ENCODE results near the gene SLAMF1. TPM values are rescaled to one million over a fixed set of nuclear protein-coding genes. Genes with fewer than 3 reads are reported as not detected.

The SLAMF1 gene
- total and polyA plus RNA-seq, 2 of the 13 experiments (the other 11 are each of a cell fraction or from before 2014, with no cell fraction given) = not detected

GRCh38 chr1:160662910-160663309 lies 16.1 kb upstream of the SLAMF1 start:
- no TSS peak for BruUV-seq (replicated peaks)
- TF ChIP-seq ZNF574 (CRISPR knock-in tag; IDR thresholded peaks at IDR 0.05) (no peak), ZNF33B (CRISPR knock-in tag; IDR thresholded peaks at IDR 0.05) (no peak), KLF15 (CRISPR knock-in tag; IDR thresholded peaks at IDR 0.05; ENCODE audit: borderline replicate concordance) (no peak), DNMT1 (CRISPR knock-in tag; IDR thresholded peaks at IDR 0.05) (no peak), ZNF572 (CRISPR knock-in tag; IDR thresholded peaks at IDR 0.05) (no peak), CEBPG (CRISPR knock-in tag; IDR thresholded peaks at IDR 0.05) (no peak), KIAA2018 (CRISPR knock-in tag; IDR thresholded peaks at IDR 0.05; ENCODE audit: borderline replicate concordance) (no peak), MYC (CRISPR knock-in tag; IDR thresholded peaks at IDR 0.05; ENCODE audit: borderline replicate concordance) (no peak), RBM22 (optimal IDR thresholded peaks at IDR 0.05; ENCODE audit: low read length) (no peak), CHD2 (IDR thresholded peaks at IDR 0.05; ENCODE audit: low read depth, low read length) (no peak)
- TF ChIP-seq, protein P1, sequence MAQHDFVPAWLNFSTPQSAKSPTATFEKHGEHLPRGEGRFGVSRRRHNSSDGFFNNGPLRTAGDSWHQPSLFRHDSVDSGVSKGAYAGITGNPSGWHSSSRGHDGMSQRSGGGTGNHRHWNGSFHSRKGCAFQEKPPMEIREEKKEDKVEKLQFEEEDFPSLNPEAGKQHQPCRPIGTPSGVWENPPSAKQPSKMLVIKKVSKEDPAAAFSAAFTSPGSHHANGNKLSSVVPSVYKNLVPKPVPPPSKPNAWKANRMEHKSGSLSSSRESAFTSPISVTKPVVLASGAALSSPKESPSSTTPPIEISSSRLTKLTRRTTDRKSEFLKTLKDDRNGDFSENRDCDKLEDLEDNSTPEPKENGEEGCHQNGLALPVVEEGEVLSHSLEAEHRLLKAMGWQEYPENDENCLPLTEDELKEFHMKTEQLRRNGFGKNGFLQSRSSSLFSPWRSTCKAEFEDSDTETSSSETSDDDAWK (CRISPR knock-in tag; IDR thresholded peaks at IDR 0.05) = no peak
- in situ Hi-C loops (cut with HindIII; ENCODE audit: extremely low pct_ligation_motif_present, low pct_unique_long_range_greater_than_20kb) (no loop called here), intact Hi-C loops (cut with micrococcal nuclease; ENCODE audit: unreplicated experiment) (no loop called here)
- ChIA-PET CTCF (ENCODE audit: low intra/inter-chr PET ratio, low total read pairs) (no interaction called here), POLR2A (no interaction called here)
- no peak for DNase-seq (ENCODE audit: low spot score)
- 7% methylated on average over 4 of the region's 4 CpGs for WGBS (ENCODE audit: low lambda C conversion rate)
- H3K36me3 ChIP-seq (replicated peaks in 1 of 2; ENCODE audit: control insufficient read depth in 1 of 2, insufficient read depth in 2 of 2, low read length in 2 of 2) = no peaks in the 10 kb centered on the region
- ATAC-seq = no peak
- H3K4me1 ChIP-seq (ENCODE audit: insufficient read depth, low read length) = 0 out of 2 replicates have a peak, but pooled peaks cover 8% of the 10 kb centered on the region
- H3K79me2 ChIP-seq (ENCODE audit: insufficient read depth, low read length) = no peaks in the 10 kb centered on the region
- no peaks in the 10 kb centered on the region; the same call in 1 of the 2 replicates for H4K20me1 ChIP-seq (ENCODE audit: insufficient read depth, low read length)
- no peak for FAIRE-seq
- H3K4me2 ChIP-seq (ENCODE audit: low read depth, low read length) = no peak overlapping the region
- H3K27me3 ChIP-seq (ENCODE audit: control insufficient read depth in 1 of 2, insufficient read depth in 2 of 2, low read length in 2 of 2) = no peaks in the 10 kb centered on the region
- H3K9ac ChIP-seq (ENCODE audit: insufficient read depth, low read depth, low read length) = no peak overlapping the region
- H3K9me3 ChIP-seq (ENCODE audit: low read length) = no peaks in the 10 kb centered on the region
- H2AFZ ChIP-seq (ENCODE audit: low read length) = no peak overlapping the region
- H3K4me3 ChIP-seq (replicated peaks in 1 of 3; ENCODE audit: insufficient read depth in 1 of 3, low read depth in 2 of 3, low read length in 3 of 3) = no peak overlapping the region
- no peak overlapping the region for H3K27ac ChIP-seq (ENCODE audit: extremely low read length, insufficient read depth, low read length)
